ENCODE data around the gene HS6ST1.
"Not testable (repeated sequence)": the region's sequence is repeated elsewhere in the genome, so short reads cannot be mapped to it uniquely, and the experiment has no call there.

HS6ST1 gene

GRCh38 chr2:128269990-128270671 lies 48.5 kb downstream of the HS6ST1 start:
- in situ Hi-C loops (cut with MboI; ENCODE audit: low sequenced_read_pairs), result no loop called here

- in situ Hi-C loops (cut with MboI; ENCODE audit: low sequenced_read_pairs), result no loop called here
Measured at GRCh38 chr2:128269063-128269989, 49.3 kb downstream of the HS6ST1 start.

- in situ Hi-C loops (cut with MboI; ENCODE audit: low sequenced_read_pairs), result not testable (repeated sequence)
Measured at GRCh38 chr2:128268611-128269010, 50.1 kb downstream of the HS6ST1 start.

- in situ Hi-C loops (cut with MboI; ENCODE audit: low sequenced_read_pairs), result not testable (repeated sequence)
Measured at GRCh38 chr2:128268145-128268544, 50.5 kb downstream of the HS6ST1 start.

- in situ Hi-C loops (cut with MboI; ENCODE audit: low sequenced_read_pairs), result not testable (repeated sequence)
Measured at GRCh38 chr2:128267649-128268048, 51.0 kb downstream of the HS6ST1 start.

- in situ Hi-C loops (cut with MboI; ENCODE audit: low sequenced_read_pairs), result not testable (repeated sequence)
Measured at GRCh38 chr2:128267197-128267596, 51.5 kb downstream of the HS6ST1 start.

- in situ Hi-C loops (cut with MboI; ENCODE audit: low sequenced_read_pairs), result not testable (repeated sequence)
Measured at GRCh38 chr2:128266463-128266862, 52.2 kb downstream of the HS6ST1 start.

GRCh38 chr2:128265608-128265993 lies 53.1 kb downstream of the HS6ST1 start:
- in situ Hi-C loops (cut with MboI; ENCODE audit: low sequenced_read_pairs), result not testable (repeated sequence)

- in situ Hi-C loops (cut with MboI; ENCODE audit: low sequenced_read_pairs), result no loop called here
Measured at GRCh38 chr2:128264881-128265607, 53.6 kb downstream of the HS6ST1 start.

GRCh38 chr2:128263902-128264331 lies 54.8 kb downstream of the HS6ST1 start:
- in situ Hi-C loops (cut with MboI; ENCODE audit: low sequenced_read_pairs), result no loop called here

- in situ Hi-C loops (cut with MboI; ENCODE audit: low sequenced_read_pairs), result no loop called here
Measured at GRCh38 chr2:128262315-128263253, 56.1 kb downstream of the HS6ST1 start.

GRCh38 chr2:128261245-128262128 lies 57.2 kb downstream of the HS6ST1 start:
- in situ Hi-C loops (cut with MboI; ENCODE audit: low sequenced_read_pairs), result no loop called here

- in situ Hi-C loops (cut with MboI; ENCODE audit: low sequenced_read_pairs), result no loop called here
Measured at GRCh38 chr2:128260239-128261138, 58.2 kb downstream of the HS6ST1 start.

GRCh38 chr2:128259585-128259984 lies 59.1 kb downstream of the HS6ST1 start:
- in situ Hi-C loops (cut with MboI; ENCODE audit: low sequenced_read_pairs), result no loop called here

GRCh38 chr2:128258218-128258617 lies 60.5 kb downstream of the HS6ST1 start:
- in situ Hi-C loops (cut with MboI; ENCODE audit: low sequenced_read_pairs), result no loop called here

GRCh38 chr2:128252501-128252900 lies 66.2 kb downstream of the HS6ST1 start:
- in situ Hi-C loops (cut with MboI; ENCODE audit: low sequenced_read_pairs), result no loop called here

- in situ Hi-C loops (cut with MboI; ENCODE audit: low sequenced_read_pairs), result not testable (repeated sequence)
Measured at GRCh38 chr2:128252086-128252485, 66.6 kb downstream of the HS6ST1 start.
